ENCODE results near the gene ANKRD18B.
"Not testable (repeated sequence)": the region's sequence is repeated elsewhere in the genome, so short reads cannot be mapped to it uniquely, and the experiment has no call there.

ANKRD18B gene

GRCh38 chr9:33523397-33524305 lies at the start of gene ANKRD18B:
TSS of gene ANKRD18B (plus strand) at chr9:33524251. CDS start at chr9:33524490, 239 bp downstream.
- not testable (repeated sequence) for DNase-seq

GRCh38 chr9:33475357-33475756 lies 48.7 kb upstream of the ANKRD18B start:
- DNase-seq: no peak

- no peak for DNase-seq
Measured at GRCh38 chr9:33476503-33476902, 47.5 kb upstream of the ANKRD18B start.

GRCh38 chr9:33480106-33480505 lies 43.9 kb upstream of the ANKRD18B start:
- DNase-seq: no peak

- no peak for DNase-seq
Measured at GRCh38 chr9:33480976-33481375, 43.1 kb upstream of the ANKRD18B start.

- not testable (repeated sequence) for DNase-seq
Measured at GRCh38 chr9:33485312-33485711, 38.7 kb upstream of the ANKRD18B start.

- no peak for DNase-seq
Measured at GRCh38 chr9:33489066-33489465, 35.0 kb upstream of the ANKRD18B start.

- DNase-seq: not testable (repeated sequence)
Measured at GRCh38 chr9:33493819-33494218, 30.2 kb upstream of the ANKRD18B start.

GRCh38 chr9:33498387-33498786 lies 25.7 kb upstream of the ANKRD18B start:
- DNase-seq: no peak

- DNase-seq: no peak
Measured at GRCh38 chr9:33506626-33507370, 17.3 kb upstream of the ANKRD18B start.

GRCh38 chr9:33510262-33511183 lies 13.5 kb upstream of the ANKRD18B start:
- no peak for DNase-seq

GRCh38 chr9:33511184-33511517 lies 12.9 kb upstream of the ANKRD18B start:
- DNase-seq: not testable (repeated sequence)

GRCh38 chr9:33512535-33512934 lies 11.5 kb upstream of the ANKRD18B start:
- not testable (repeated sequence) for DNase-seq

- not testable (repeated sequence) for DNase-seq
Measured at GRCh38 chr9:33515342-33515995, 8.6 kb upstream of the ANKRD18B start.

GRCh38 chr9:33516397-33516796 lies 7.7 kb upstream of the ANKRD18B start:
- DNase-seq: not testable (repeated sequence)

GRCh38 chr9:33517373-33517772 lies 6.7 kb upstream of the ANKRD18B start:
- no peak for DNase-seq

GRCh38 chr9:33517934-33518577 lies 6.0 kb upstream of the ANKRD18B start:
- DNase-seq: not testable (repeated sequence)

GRCh38 chr9:33521861-33522260 lies 2.2 kb upstream of the ANKRD18B start:
- DNase-seq: not testable (repeated sequence)

- no peak for DNase-seq
Measured at GRCh38 chr9:33524306-33524947, 376 bp downstream of the ANKRD18B start.

- not testable (repeated sequence) for DNase-seq
Measured at GRCh38 chr9:33528069-33528468, 4.0 kb downstream of the ANKRD18B start.

- DNase-seq: not testable (repeated sequence)
Measured at GRCh38 chr9:33533958-33534357, 9.9 kb downstream of the ANKRD18B start.
